Stomach (tissue), 4 donors: ENCODE results near the gene SLMAP.

Experiments
- CTCF ChIP-seq, 7 experiments: fragments of 450-650 bp in 4 of 7; fragments of 200-600 bp in 3 of 7; sonication (generic) in 3 of 7; IDR thresholded peaks; one replicate each; pipeline ENCODE4 v1.5.1; 2016 to 2019; ENCODE audit warnings: antibody characterized with exemption in 7 of 7, control low read depth in 2 of 7, mild to moderate bottlenecking in 1 of 7
- POLR2A ChIP-seq, 4 donors: fragments of 450-650 bp; IDR thresholded peaks; one replicate each; pipeline ENCODE4 v1.6.1; 2016; ENCODE audit warnings: antibody characterized with exemption in 4 of 4, control low read depth in 2 of 4, mild to moderate bottlenecking in 1 of 4, moderate library complexity in 1 of 4
- POLR2AphosphoS5 ChIP-seq, 3 donors: sonication (generic); formaldehyde crosslinking; IDR thresholded peaks; one replicate each; pipeline ENCODE4 v1.6.1; 2016; ENCODE audit warnings: antibody characterized with exemption in 3 of 3

GRCh38 chr3:57758686-57759085 lies 2.6 kb downstream of the SLMAP start:
- no peak for TF ChIP-seq CTCF (IDR thresholded peaks at IDR 0.05)
- TF ChIP-seq POLR2A (IDR thresholded peaks at IDR 0.05) = no peak
- no peak for TF ChIP-seq POLR2AphosphoS5 (IDR thresholded peaks at IDR 0.05)
